GM10266 (cell line): Measurements from ENCODE around the gene MLKL.
"Not testable (repeated sequence)": the region's sequence is repeated elsewhere in the genome, so short reads cannot be mapped to it uniquely, and the experiment has no call there.

Source experiments
- DNase-seq: peaks from one replicate; pipeline ENCODE4 v3.0.0; 2012; ENCODE audit errors: extremely low spot score
- CTCF ChIP-seq: IDR thresholded peaks from 2 replicates; pipeline ENCODE4 v1.5.1; 2012; ENCODE audit warnings: mild to moderate bottlenecking, low read depth; ENCODE audit not compliant: control insufficient read depth, insufficient read depth; ENCODE audit errors: missing control alignments

MLKL gene

GRCh38 chr16:74723256-74723655 is 22.6 kb upstream of the MLKL start:
- DNase-seq: no peak
- TF ChIP-seq CTCF: no peak

GRCh38 chr16:74722156-74722555 is 21.5 kb upstream of the MLKL start:
- DNase-seq: not testable (repeated sequence)

DNA sequence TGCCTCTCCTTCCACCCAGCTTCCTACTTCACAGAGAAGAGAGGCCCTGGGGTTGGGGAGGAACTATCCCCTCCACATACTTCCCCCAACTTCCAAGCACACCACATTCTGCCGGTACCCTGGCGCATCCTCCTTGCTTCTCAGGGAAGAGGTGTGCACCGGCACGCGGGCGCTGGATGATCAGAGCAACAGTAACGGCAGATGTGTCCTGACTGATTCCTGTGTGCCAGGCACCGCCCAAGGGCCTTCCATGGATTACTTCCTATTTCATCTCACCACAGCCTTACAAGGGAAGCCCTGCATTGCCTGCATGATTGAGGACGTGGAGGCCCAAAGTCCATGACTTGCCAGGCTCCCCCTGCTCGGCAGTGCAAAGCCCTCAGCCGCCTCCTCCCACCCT is 21.1 kb upstream of the MLKL start:
- no peak for TF ChIP-seq CTCF
- DNase-seq: no peak

DNA sequence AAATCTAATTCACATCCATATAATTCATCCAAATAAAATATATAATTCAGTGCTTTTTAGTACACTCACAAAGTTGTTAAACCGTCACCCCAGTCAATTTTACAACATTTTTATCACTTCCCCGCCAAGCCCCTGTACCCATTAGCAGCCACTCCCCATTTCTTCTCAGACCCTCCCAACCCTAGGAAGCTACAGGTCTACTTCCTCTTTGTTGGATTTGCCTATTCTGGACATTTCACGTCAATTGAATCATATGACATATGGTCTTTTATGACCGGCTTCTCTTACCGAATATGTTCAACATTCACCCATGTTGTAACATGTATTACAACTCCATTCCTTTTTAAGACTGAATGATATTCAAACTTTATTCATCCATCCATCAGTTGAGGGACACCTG is 19.9 kb upstream of the MLKL start:
- no peak for TF ChIP-seq CTCF
- no peak for DNase-seq

DNA sequence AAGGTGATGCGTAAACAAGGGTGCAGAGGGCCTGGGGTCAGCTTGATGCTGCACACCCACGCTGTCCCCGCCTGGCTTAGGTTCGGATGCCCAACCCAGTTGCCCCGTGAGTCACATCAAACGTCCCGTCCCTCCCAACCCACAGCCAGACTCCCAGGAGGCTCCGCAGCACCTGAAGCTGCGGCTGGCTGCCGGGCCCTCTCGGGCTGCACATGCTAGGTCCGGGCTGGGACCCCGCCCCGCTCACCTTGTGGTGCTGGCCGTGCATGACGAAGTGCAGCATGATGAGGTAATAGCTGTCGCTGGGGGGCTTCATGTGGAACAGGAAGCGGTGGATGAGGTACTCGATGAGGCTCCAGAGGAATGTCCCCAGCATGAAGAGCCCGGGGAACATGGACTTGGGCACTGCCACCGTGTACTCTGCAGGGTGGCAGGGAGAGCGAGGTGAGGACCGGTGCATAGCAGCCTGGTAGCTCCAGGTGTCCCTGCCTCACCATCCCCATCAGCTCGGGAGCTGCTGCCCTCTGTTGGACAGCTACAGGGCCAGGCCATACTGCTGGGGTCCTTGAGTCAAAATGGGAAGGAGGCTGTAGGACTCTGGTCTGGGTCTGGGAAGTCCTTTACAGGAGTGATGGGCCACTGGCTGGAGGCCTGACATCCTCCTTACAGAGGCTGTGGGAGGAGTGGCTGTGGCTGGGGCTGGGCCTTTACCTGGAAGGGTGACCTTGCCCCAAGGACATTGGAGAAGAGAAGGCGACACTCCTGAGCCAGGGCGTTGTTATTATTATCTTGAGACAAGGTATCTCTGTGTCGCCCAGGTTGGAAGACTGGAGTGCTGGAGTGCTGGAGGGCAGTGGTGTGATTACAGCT is 18.3 kb upstream of the MLKL start:
- no peak for TF ChIP-seq CTCF
- no peak for DNase-seq

DNA sequence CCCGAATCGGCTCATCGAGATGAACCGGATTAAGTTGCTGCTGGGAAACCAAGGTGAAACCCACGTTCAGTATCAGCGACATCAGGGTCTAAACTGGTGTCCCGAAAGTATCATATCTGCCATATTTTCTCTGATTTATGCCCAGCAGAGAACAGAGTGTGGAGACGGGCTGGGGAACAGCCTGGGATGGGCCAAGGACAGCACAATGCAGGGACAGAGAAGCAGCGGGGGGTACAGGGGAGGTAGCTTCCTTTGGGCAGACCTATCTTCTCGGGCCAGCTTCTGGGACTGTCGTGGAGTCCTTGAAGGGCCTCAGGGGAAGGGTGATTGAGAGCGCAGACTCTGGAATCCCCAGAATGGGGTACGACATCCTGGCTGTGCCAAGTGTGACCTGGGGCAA is 17.5 kb upstream of the MLKL start:
- TF ChIP-seq CTCF: no peak
- no peak for DNase-seq

DNA sequence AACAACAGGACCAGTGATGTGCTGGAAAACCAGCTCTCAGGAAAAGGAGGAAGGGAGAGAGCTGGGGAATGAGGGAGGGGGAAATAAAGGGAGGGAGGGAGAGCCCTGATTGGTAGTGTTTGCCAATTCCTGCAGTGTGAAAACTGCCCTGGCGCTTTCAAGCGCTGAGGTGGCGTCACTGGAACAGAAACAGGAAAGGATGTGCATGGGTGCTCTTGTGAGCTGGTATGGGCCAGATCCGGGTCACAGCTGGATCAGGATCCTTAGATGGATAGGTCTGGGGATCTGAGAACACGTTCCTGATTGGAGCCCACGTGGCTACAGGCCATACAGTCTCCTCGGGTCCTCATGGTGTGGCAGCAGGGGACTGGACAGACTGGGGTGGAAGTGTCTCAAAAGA is 16.7 kb upstream of the MLKL start:
- DNase-seq: no peak
- TF ChIP-seq CTCF: no peak
